ENCODE data around the gene AP2B1.
A peak's percentile ranks its signal among the peaks of the same experiment; 100 is the strongest.
"Not testable (repeated sequence)": the region's sequence is repeated elsewhere in the genome, so short reads cannot be mapped to it uniquely, and the experiment has no call there.

Gene AP2B1

DNA sequence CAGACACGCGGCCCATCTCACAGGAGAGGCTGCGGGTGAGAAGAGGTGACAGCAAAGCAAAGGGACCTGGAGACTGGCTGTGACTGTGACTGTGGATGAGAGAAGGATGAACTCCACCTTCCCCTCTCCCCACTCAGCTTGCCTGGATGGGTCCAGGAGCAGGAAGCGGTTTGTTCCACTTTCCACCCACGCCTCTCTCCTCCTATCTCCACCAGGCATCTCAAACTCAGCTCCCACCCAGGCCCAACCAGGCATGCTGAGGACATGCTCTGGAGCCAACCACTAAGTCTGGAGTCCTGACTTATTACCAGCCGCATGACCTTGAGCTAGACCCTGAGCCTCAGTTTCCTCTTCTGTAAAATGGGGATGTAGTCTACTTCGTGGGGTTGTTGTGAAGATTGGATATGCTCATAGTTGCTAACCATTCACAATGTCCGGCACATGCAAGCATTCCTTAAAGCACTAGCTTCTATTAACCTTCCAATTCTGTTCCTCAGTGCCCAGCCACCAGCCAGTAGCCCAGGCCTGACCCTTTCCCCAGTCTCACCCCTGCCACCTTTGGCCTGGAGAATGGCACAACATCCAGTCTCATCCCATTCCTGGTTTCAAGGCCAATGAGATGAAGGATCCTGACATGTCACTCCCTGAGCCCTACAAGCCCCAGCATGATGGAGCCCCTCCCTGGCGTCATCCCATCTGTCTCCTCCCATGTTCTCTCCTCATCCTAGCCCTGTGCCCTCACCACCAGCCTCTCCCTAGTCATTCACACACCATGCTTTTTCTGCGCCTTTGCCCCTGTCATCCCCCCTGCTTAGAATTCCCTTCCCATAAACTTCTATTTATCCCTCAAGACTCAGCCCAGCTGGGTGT lies 163.6 kb downstream of the AP2B1 start:
- no peak for DNase-seq

DNA sequence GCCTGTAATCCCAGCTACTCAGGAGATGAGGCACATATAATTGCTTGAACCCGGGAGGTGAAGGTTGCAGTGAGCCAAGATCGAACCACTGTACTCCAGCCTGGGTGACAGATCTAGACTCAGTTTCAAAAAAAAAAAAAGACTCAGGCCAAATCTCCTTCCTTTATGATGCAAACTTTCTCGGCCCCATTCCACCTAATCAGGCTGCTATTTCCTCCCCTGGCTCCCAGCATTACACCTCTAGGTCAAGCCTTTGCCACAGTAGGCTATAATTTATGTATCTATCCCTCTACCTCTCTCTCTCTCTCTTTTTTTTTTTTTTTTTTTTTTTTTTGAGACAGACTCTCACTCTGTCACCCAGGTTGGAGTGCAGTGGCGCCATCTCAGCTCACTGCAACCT lies 164.4 kb downstream of the AP2B1 start:
- DNase-seq, result not testable (repeated sequence)

DNA sequence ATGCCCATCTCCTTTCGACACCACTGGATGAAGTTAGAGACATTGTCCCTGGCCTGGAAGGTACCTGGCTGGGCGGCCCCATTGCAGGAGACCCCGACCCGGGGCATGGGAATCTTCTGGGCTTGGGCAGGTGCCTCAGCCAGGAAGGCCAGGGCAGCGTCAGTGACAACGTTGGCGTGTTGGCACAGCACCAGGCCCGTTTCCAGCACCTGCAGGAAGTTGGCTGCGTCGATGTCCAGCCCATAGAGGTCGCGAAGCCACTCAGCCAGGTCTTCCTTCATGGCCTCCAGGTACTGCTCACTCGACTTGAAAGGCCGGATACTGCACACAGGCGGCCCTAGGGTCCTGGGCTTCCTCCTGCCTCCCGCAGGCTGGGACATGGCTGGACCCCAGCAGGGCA lies 165.3 kb downstream of the AP2B1 start:
- no peak for DNase-seq

DNA sequence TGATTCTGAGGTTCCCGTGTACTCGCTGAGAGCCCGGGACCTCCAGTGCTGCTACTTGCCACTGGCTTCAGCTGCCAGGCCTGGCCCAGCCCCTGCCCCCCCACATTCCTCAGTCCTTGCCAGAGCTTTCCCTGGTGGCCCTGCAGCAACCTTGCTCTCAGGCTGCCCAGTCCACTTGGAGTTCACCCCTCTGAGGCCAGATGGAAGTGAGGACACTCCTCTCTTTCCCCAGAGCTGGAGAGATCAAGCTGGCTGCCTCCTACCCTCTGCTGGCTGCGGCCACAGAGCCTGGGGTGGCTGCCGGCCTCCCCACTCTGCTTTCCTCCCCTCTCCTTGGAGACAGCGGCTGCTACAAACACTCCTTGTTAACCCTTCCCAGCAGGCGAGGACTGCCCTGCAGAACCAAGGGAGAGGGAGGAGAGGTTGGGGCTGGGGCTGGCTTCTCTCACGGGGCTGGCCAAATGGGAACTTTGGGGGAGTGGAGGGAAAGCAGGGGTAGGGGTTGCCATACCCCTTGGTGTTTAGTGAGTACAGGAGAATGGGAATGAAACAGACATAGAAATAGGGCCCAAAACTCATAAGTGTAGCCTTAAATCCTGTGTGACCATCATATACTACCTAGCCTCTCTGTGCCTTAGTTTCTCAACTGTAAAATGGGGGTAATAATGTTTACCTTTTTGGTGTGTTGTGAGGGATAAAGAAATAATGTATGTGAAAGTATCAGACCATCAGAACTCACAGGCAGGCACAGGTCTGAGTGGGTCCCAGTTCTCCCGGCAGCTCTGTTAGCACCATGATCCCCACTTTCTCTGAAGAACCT lies 166.0 kb downstream of the AP2B1 start, which contains the start of gene GAS2L2:
GAS2L2 (minus strand) TSS at position 295 of the 820 bp plus-strand sequence. CDS start 389 bp downstream, outside the sequence.
- no peak for DNase-seq

DNA sequence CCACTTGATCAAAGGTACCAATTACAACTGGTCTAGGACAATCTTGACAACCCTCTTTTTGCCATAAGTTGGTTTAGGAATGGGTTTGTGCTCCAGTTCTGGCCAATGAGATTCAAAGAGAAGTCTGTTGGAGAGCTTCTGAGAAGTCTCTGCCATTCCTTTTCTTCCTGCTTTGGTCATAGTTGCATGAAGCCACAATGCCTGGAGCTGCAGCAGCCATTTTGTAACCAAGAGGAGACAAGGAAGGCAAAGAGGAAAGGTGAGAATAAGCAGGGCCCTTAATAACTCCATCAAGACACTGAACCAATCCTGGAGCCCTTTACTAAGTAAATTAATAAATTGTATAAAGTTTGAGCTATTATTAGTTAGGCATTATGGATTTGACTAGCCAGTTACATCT lies 170.1 kb downstream of the AP2B1 start:
- DNase-seq, result no peak

DNA sequence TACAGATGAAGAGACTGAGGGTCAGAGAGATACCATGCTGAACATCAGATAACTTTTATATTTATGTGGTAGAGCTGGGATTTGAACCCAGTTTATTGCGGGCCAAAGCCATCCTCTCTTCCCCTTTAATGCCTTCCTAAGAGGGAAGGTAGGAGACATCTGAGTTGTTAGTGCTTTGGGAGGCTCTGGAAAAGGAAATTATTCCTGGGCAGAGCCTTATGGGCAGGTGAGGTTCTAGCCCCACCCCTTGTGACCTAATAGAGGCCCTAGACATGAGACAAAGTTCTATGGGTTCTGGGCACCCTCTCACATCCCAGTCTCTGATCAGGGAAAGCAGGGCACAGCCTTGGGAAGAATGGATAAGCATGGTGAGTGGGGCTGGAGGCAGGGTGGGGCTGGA lies 173.5 kb downstream of the AP2B1 start, which contains the start of gene C17orf50:
C17orf50 (plus strand) TSS at position 301 of the 400 bp plus-strand sequence; CDS start at position 356, 55 bp downstream.
- DNase-seq, result no peak

DNA sequence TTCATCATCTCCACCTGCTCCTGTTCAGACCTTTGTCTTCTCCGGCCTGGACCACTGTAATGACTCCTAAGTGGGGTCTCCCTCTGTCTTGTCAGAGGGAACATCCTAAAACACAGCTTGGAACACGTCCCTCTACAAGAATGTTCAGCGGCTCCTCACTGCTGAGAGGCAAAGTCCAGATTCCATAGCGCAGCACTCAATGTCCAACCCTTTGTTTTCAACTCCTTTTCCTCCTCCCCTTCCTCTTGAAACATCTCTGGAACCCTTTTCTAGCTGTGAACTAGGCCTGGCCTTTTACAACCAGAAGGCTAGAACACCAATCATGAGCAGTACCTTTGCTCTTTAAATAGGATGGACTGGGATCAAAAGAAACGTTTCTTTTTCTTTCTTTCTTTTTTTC lies 174.5 kb downstream of the AP2B1 start:
- DNase-seq, result no peak

DNA sequence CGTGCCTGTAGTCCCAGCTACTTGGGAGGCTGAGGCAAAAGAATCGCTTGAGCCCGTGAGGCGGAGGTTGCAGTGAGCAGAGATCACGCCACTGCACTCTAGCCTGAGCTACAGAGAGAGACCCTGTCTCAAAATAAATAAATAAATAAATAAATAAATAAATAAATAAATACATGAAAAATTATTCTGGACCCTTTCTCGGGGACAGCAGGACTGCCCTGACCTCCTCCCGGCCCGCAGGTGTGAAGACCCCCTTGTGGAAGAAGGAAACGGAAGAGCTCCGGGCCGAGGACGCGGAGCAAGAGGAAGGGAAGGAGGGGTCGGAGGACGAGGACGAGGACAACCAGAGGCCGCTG lies 176.6 kb downstream of the AP2B1 start:
- no peak for DNase-seq

DNA sequence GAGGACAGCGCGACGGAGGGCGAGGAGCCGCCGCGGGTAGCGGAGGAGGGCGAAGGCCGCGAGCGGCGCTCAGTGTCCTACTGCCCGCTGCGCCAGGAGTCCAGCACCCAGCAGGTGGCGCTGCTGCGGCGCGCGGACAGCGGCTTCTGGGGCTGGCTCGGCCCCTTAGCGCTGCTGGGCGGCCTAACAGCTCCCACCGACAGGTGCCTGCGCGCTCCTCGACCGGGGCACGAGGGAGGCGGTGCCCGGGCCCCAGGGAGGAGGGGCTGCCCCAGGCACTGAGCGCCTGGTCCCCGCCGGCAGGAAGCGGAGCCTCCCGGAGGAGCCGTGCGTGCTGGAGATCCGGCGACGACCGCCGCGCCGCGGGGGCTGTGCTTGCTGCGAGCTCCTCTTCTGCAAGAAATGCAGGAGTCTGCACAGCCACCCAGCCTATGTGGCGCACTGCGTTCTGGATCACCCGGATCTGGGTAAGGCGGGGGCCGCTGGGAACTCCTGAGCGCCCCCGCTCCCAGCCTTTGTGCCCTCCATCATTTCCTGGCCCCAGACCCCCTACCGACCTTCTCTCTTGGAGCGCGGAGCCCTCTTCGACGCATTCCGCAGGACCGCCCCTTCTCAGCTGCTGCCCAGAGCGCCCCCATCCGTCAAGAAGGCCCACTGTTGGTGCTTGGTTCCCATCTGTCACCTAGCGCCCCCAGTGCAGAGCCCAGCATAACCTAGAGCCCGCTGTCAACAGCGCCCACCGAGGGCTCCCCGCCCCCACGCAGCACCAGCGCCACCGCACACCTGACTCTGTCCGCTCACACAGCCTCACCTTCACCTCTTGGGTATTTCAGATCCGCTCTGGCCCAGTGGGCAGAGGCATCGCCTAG lies 177.2 kb downstream of the AP2B1 start:
- DNase-seq, result peak; percentile 91

DNA sequence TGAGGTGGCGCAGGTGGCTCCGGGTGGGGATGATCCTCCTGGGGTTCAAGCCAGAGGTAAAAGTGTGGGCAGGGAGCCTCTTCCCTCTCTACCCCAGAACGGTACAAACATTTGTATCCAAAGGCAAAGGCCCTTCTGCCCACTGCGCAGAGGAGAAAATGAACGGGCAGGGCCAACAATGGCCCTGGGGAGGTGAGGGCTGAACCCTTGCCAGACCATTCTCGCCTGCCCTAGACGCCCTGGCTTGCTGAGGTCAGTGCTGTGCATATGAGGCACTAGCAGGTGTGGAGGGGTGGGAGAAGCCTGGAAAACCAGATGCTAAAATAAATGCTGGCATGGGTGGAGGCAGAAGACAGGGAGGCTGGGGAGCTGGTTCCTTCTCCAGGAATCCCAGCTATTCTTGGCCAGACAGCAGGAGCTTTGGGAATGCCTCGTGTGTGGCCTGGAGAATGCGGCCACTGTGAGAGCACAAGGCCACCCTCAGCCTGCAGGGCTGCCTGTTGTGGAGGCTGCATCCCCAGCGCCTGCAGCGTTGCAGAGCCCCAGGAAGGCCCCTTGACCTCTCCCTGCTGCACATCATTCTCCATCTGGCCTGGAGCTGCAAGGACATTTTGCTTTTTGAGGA lies 178.1 kb downstream of the AP2B1 start:
- no peak for DNase-seq

DNA sequence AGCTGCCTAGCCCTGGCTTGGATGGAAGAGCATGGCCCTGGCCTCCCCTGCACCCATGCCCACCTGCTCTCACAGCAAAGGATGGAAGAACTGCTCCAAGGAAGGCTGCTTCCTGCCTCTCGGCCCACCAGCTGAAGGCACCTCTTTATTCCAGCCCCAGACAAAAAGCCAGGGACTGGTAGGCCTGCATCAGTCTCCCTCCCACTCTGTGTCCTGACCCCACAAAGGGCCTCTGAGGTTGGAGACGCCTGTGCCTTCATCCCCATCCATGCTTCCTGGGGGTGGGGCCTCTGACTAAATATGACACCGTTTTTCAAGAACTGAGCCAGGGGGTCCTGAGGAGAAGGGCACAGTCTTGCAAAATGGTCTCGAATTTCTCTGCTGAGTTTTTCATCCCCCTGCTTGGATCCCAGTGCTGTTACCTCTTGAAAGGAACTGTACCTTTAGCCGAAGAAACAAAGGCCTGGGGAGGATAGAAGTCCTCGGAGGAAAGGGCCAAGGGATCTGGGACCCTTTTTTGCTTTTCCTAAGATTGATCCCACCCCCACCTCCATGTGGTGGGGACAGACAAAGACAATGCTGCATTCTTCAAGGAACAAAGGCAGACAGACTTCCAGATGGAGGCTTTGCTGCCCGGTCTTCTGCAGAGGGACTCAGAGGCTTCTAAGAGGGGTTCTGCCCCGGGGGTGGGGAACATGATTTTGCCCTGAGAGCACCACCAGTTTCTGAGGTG lies 178.8 kb downstream of the AP2B1 start:
- no peak for DNase-seq

DNA sequence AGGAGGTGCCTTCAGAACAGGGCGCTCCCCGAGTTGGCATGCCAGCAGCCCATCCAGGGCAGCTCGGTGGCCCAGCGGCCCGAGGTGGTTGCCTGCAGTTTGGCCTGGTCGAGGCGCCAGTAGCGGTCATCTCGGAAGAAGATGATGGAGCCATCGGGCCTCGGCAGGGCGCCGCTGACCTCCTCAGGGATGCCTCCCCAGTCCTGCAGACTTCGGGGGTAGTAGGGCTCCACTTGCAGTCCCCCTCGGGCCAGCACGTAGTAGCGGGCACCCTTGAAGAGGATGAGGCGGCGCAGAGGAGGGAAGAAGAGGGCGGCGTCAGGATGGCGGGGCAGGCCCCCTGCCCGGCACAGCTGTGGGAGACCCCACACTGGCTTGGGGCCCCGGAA lies 179.4 kb downstream of the AP2B1 start:
- no peak for DNase-seq

DNA sequence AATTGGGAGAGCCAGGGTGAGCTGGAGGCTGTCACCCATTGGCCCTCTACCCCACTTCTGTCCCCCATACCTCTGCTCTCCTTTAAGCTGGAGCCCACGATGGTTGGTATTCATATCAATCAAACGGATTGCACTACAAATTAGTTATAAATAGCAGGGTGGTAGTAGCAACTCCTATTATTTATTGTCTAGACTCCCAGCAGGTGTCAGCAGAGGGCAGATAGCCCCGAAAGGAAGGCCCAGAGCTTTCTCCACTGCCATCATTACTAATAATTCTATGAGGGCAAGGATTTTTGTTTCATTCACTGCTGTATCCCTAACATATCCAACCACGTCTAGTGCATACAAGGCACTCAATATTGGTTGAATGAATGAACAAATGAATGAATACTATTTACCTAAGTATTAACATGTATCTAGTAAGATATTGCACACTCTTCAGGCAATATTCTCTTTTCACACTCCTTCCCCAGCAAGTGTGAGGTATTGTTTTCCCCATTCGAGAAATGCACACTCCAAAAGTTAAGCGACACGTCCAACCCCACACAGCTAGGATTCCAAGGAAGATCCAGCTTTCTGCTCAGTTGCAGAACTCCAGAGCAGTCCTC lies 179.9 kb downstream of the AP2B1 start:
- peak; percentile 53 for DNase-seq

DNA sequence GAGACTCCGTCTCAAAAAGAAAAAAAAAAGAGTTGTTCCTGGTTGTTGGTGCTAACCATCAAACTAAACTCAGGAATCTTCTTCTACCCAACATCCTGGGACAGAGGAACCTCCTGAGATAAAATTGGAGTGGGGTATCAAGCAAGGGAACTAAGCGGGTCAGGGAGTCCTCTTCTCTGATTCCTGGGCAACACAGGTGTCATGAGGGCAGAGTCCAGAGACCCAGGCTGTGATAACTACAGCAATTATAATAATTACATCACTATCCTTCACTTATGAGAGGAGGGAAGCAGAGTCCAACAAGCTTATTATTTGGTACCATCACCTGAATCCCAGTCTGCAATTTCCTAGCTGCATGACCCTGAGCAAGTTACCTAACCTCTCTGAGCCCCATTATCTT lies 181.7 kb downstream of the AP2B1 start:
- no peak for DNase-seq

DNA sequence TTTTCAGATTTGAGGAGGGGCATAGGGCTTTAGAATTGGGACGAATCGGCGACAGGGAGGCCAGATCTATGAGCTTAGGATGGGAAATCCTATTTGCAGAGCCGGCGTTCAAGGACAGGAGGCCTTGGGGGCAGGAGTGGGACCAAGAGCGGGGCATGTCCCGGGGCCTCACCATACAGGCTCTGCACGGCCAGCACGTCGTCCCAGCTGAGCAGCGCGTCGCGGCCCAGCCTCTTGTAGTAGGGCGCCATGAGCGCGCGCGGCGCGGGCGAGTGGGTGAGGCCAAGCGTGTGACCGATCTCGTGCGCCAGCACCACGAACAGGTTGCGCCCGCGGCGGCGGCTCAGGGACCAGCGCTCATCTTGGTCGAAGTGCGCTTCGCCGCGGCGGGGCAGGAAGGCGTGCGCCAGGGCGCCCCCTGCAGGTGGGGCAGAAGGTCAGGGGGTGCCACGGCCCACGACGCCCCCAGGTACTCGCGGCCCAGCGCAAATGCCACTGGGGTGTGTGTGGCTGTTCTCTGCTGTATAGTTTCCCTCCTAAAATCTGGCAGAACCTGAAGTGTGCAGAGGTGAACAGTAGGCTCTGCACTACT lies 182.9 kb downstream of the AP2B1 start:
- no peak for DNase-seq

DNA sequence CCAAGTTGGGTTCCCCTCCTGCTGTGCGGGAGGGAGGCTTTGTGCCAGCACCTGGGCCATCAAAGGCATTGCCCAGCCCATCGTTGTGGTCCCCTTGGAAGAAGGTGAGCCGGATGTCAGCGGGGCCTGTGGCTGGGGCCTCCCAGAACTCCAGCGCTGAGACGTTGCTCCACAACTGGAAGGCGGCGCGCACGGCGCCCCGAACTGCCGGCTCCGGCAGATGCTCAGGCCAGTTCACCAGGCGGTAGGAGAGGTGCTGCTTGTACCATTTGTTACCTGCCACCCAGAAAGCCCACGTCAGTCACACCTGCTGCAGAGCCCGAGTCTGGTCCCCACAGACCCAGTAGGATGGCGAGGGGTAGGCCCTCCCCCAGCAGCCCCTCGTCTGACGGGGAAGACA lies 186.0 kb downstream of the AP2B1 start:
- no peak for DNase-seq

DNA sequence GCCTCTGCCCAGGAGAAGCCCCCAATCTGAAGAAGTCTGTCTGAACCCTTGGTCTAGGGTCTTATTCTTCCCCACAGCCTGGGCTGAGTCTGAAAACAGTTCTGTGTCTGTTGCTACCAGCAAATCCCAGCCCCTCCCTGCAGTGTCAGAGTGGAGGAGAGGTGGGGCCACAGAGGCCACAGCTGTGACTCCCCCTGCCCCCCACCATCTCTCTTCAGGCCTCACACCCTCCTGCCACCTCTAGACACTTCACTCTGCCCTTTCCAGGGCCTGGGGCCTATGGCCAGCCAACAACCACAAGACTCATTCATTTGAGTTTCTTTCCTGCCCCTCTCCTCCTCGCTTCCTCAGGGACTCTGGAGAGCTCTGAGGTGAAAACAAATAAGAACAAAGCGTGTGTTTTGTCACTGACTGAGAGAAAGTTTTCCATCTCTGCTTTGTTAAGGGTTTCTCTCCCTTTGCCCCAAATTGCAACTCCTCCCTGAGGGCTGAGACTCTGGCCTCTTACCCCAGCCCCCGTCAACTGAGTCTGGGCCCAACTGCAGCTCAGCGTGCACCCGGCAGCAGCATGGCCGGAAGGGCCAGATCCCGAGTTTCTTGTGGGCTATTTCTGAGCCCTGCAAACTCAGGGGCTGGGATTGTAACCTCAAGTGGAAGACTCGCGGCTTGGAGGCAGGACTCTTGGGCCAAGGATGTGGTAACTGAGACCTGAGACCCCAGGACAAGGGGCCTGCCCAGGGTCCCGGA lies 186.7 kb downstream of the AP2B1 start:
- no peak for DNase-seq

DNA sequence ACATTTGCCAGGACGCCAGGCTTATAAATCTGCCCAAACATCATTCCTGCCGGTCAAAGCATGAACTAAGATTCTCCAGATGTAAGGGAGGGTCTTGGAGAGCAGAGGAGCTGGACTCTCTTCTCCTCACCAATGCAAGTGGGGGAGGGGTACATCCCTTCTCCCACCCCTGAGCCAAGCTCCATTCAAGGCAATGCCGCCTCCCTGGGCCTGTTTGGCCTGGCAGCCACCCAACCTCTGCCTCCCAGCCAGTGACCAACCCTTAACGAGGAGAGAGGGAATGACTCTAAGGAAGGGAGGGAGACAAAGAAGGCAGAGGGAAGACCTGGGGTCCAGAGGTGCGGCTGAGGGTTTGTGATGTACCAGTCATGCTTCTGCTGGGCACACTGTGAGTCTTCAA lies 187.4 kb downstream of the AP2B1 start:
- no peak for DNase-seq

DNA sequence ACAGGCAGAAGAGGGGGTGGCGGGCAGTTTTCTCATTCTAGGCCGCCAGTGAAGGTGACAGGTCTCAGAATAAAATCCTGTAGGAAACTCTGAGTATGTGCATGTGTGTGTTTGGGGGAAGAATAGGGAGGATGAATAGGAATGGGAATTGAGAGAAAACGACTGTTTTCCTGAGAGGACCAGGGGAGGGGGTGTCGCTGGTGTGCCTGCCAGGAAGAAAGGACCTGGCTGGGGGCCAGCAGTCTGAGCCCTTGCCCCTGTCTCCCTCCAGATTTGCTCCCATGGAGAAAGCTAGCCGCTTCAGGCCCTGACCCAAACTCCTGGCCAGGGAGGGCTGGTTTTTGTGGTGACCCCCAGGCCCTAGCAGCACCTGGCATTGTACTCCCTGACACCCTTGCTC lies 187.9 kb downstream of the AP2B1 start:
- DNase-seq, result no peak

DNA sequence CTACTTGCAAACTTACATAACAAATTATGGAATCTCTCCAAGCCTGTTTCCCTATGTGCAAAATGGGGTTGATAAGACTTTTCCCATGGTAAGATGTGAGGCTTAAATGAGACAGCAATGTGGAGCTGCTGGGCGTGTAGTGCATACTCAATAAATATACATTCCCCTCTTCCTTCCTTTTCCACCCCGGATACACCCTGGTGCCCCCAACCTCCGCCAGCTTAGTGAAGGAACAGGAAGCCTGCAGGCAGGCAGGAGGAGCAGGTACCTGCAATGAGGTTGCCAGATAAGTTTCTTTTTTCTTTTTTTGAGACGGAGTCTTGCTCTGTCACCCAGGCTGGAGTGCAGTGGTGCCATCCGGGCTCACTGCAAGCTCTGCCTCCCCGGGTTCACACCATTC lies 188.5 kb downstream of the AP2B1 start:
- DNase-seq, result no peak
